ENCODE results near the gene PLEKHG4. TPM values are rescaled to one million over a fixed set of nuclear protein-coding genes. Genes with fewer than 3 reads are reported as not detected.

The PLEKHG4 gene
- total and polyA plus RNA-seq, 10 of the 15 experiments (the other 5 are each of a cell fraction or from before 2014, with no cell fraction given), result 0.14 to 2.6 (median 0.99) TPM

DNA sequence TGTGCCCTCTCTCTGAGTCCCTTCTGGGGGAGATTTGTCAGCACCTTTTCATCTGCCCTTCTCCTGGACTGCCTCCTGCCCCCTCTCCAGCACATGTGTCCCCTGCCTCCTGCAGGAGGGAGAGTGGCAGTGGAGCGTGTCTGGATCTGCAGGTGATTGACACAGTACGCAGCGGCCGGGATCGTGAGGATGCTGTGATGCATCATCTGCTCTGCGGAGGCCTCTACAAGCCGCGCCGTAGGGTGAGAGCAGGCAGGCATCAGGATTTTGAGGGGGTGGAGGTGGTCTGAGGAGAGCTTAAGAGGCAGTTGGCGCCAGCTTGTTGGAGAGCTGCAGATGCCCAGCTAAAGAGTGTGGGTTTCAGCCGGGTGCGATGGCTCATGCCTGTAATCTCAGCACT, 19.6 kb upstream of the PLEKHG4 start:
- Histone ChIP-seq H3K4me2 (ENCODE audit: control insufficient read depth, insufficient read depth) (no peak overlapping the region), H3K27me3 (replicated peaks in 1 of 2; ENCODE audit: control insufficient read depth in 2 of 2, insufficient read depth in 2 of 2, low read length in 1 of 2) (no peaks in the 10 kb centered on the region), H2AFZ (ENCODE audit: control insufficient read depth, low read depth, low read length) (no peak overlapping the region), H3K79me2 (ENCODE audit: control insufficient read depth, insufficient read depth, low read length) (no peaks in the 10 kb centered on the region), H3K27ac (ENCODE audit: control insufficient read depth, insufficient read depth) (no peak overlapping the region), H3K9me3 (replicated peaks; ENCODE audit: control insufficient read depth, insufficient read depth, low read length) (no peaks in the 10 kb centered on the region), H3K36me3 (ENCODE audit: control insufficient read depth in 2 of 2, insufficient read depth in 2 of 2, low read length in 1 of 2) (no peaks in the 10 kb centered on the region; a peak in 1 of 4 replicates), H3K4me3 (no peak overlapping the region), H3K4me1 (ENCODE audit: control insufficient read depth, insufficient read depth, low read length) (no peaks in the 10 kb centered on the region), H3K9ac (ENCODE audit: control insufficient read depth, insufficient read depth, low read length) (no peak overlapping the region), H4K20me1 (ENCODE audit: control insufficient read depth, insufficient read depth) (no peaks in the 10 kb centered on the region)
- CTCF ChIA-PET, result interaction anchor here (1.2 to 3.6 kb wide), 14 partner anchors 10 to 255 kb away, joined by 4 to 78 read pairs (median 6); partner anchors contain the start of genes FHOD1, PLEKHG4 and SLC9A5
- intact Hi-C loops (cut with micrococcal nuclease; ENCODE audit: unreplicated experiment) (loop anchor here (2.0 kb wide), 1 partner anchor 79 kb away; no protein-coding TSS in a partner anchor), in situ Hi-C loops (cut with MboI) (no loop called here)
- no peak for ATAC-seq
- no peak for FAIRE-seq
- POLR2A ChIA-PET, result no interaction called here
- 90% methylated on average over 12 of the region's 12 CpGs for WGBS (ENCODE audit: insufficient coverage, insufficient replicate concordance, low lambda C conversion rate, missing lambda C conversion rate)
- RAD21 ChIA-PET (ENCODE audit: unreplicated experiment), result interaction anchor here (0.7 to 2.5 kb wide), 9 partner anchors 12 to 254 kb away, joined by 3 to 73 read pairs (median 4); partner anchors contain the start of gene FHOD1
- SMC1A ChIA-PET (ENCODE audit: uncharacterized antibody, unreplicated experiment), result interaction anchor here (1.1 to 2.0 kb wide), 4 partner anchors 10 to 288 kb away, joined by 3 to 39 read pairs (median 6); partner anchors contain the start of gene FHOD1
- BruUV-seq (replicated peaks), result no TSS peak
- no peak for DNase-seq (ENCODE audit: low read depth, low spot score)
- TF ChIP-seq SIN3A (IDR thresholded peaks at IDR 0.05; ENCODE audit: low read depth, low read length), result no peak
- TF ChIP-seq ZNF217 (IDR thresholded peaks at IDR 0.05), result no peak
- no peak for TF ChIP-seq NR2C1 (IDR thresholded peaks at IDR 0.05)
- TF ChIP-seq, protein P1, sequence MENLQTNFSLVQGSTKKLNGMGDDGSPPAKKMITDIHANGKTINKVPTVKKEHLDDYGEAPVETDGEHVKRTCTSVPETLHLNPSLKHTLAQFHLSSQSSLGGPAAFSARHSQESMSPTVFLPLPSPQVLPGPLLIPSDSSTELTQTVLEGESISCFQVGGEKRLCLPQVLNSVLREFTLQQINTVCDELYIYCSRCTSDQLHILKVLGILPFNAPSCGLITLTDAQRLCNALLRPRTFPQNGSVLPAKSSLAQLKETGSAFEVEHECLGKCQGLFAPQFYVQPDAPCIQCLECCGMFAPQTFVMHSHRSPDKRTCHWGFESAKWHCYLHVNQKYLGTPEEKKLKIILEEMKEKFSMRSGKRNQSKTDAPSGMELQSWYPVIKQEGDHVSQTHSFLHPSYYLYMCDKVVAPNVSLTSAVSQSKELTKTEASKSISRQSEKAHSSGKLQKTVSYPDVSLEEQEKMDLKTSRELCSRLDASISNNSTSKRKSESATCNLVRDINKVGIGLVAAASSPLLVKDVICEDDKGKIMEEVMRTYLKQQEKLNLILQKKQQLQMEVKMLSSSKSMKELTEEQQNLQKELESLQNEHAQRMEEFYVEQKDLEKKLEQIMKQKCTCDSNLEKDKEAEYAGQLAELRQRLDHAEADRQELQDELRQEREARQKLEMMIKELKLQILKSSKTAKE (IDR thresholded peaks at IDR 0.05; ENCODE audit: low read depth, poor library complexity, severe bottlenecking), result no peak
- TF ChIP-seq SUPT20H (IDR thresholded peaks at IDR 0.05; ENCODE audit: borderline replicate concordance, control insufficient read depth, low read depth, low read length), result no peak
- no peak for TF ChIP-seq NFYB (IDR thresholded peaks at IDR 0.05; ENCODE audit: insufficient read depth, low read depth, low read length)
- TF ChIP-seq PAX8 (IDR thresholded peaks at IDR 0.05), result no peak
- TF ChIP-seq YBX1 (IDR thresholded peaks at IDR 0.05), result no peak
- TF ChIP-seq IKZF2 (IDR thresholded peaks at IDR 0.05), result no peak
- no peak for TF ChIP-seq WRNIP1 (IDR thresholded peaks at IDR 0.05; ENCODE audit: borderline replicate concordance, low read depth, low read length)
